PFSK-1 (cell line): Measurements from ENCODE around the gene ESYT3.

ENCODE experiments used
- FOXP2 ChIP-seq: optimal IDR thresholded peaks from 2 replicates; pipeline ENCODE3; 2011; ENCODE audit warnings: borderline replicate concordance, control low read depth, inconsistent platforms; ENCODE audit not compliant: insufficient read depth; ENCODE audit errors: extremely low read length, extremely low read depth
- POLR2AphosphoS5 ChIP-seq: IDR thresholded peaks from 2 replicates; pipeline ENCODE4 v1.6.1; 2012; ENCODE audit warnings: low read depth, mild to moderate bottlenecking, control low read depth, low read length, moderate library complexity
- REST ChIP-seq, 2 experiments: IDR thresholded peaks; 2 replicates each; pipeline versions ENCODE4 v1.6.1 to v1.8.0; 2011 to 2012; ENCODE audit warnings: low read depth in 2 of 2, low read length in 2 of 2, control low read depth in 1 of 2, inconsistent platforms in 1 of 2, mild to moderate bottlenecking in 1 of 2, moderate library complexity in 1 of 2; ENCODE audit not compliant: insufficient read depth in 1 of 2
- SIN3A ChIP-seq: IDR thresholded peaks from 2 replicates; pipeline ENCODE4 v1.6.1; 2012; ENCODE audit warnings: mild to moderate bottlenecking, low read length, moderate library complexity, borderline replicate concordance; ENCODE audit not compliant: insufficient read depth
- TAF1 ChIP-seq: IDR thresholded peaks from 2 replicates; pipeline ENCODE4 v1.6.1; 2012; ENCODE audit warnings: low read length, control low read depth, borderline replicate concordance; ENCODE audit not compliant: insufficient read depth

ESYT3 gene

GRCh38 chr3:138479438-138479863, 45.0 kb downstream of the ESYT3 start:
- TF ChIP-seq TAF1 = no peak
- TF ChIP-seq REST (IDR thresholded peaks at IDR 0.05; ENCODE audit: insufficient read depth in 1 of 2, low read depth in 2 of 2, low read length in 2 of 2) = no peak
- TF ChIP-seq SIN3A = no peak
- no peak for TF ChIP-seq FOXP2
- TF ChIP-seq POLR2AphosphoS5 = no peak

- TF ChIP-seq SIN3A = no peak
These were observed 57.6 kb downstream of the ESYT3 start for GRCh38 chr3:138491971-138492370.

- TF ChIP-seq SIN3A (no peak), REST (IDR thresholded peaks at IDR 0.05; ENCODE audit: insufficient read depth in 1 of 2, low read depth in 2 of 2, low read length in 2 of 2) (no peak), POLR2AphosphoS5 (no peak), FOXP2 (no peak), TAF1 (no peak)
These were observed 58.7 kb downstream of the ESYT3 start for GRCh38 chr3:138492980-138493675.

GRCh38 chr3:138493804-138494606, 59.6 kb downstream of the ESYT3 start:
- TF ChIP-seq POLR2AphosphoS5 = no peak
- no peak for TF ChIP-seq FOXP2
- TF ChIP-seq REST (IDR thresholded peaks at IDR 0.05; ENCODE audit: insufficient read depth in 1 of 2, low read depth in 2 of 2, low read length in 2 of 2) = no peak
- no peak for TF ChIP-seq SIN3A
- TF ChIP-seq TAF1 = no peak

- no peak for TF ChIP-seq TAF1
These were observed 60.2 kb downstream of the ESYT3 start for GRCh38 chr3:138494607-138494929.

- TF ChIP-seq POLR2AphosphoS5 (no peak), FOXP2 (no peak), SIN3A (no peak), TAF1 (no peak), REST (IDR thresholded peaks at IDR 0.05; ENCODE audit: insufficient read depth in 1 of 2, low read depth in 2 of 2, low read length in 2 of 2) (no peak)
These were observed 62.0 kb downstream of the ESYT3 start for GRCh38 chr3:138496436-138496835.
